ENCODE data around the gene RASSF6. TPM values are rescaled to one million over a fixed set of nuclear protein-coding genes. Genes with fewer than 3 reads are reported as not detected.
A peak's percentile ranks its signal among the peaks of the same experiment; 100 is the strongest.

Gene RASSF6
- total RNA-seq, 1 experiment from 2014 or later = 0.15 TPM

GRCh38 chr4:73661646-73662119, 41.4 kb upstream of the RASSF6 start (continued):
- TF ChIP-seq CBFB (CRISPR knock-in tag; IDR thresholded peaks at IDR 0.05; ENCODE audit: low read depth) = no peak

GRCh38 chr4:73660808-73661207, 40.6 kb upstream of the RASSF6 start:
- Mint-ChIP-seq H3K27ac (no peak overlapping the region), H3K4me1 (peaks cover 19% of the 10 kb centered on the region), H3K4me3 (no peak overlapping the region), H3K27me3 (ENCODE audit: low read depth) (peaks cover 11% of the 10 kb centered on the region; the same call in 1 of the 2 replicates), H3K9me3 (peaks cover 6% of the 10 kb centered on the region), H3K36me3 (0 out of 2 replicates have a peak, but pooled peaks cover 2% of the 10 kb centered on the region)
- ChIA-PET POLR2A (no interaction called here), CTCF (interaction anchor here (1.6 kb wide), 1 partner anchor 87 kb away, joined by 4 read pairs; no protein-coding TSS in a partner anchor)
- TF ChIP-seq, protein P1, sequence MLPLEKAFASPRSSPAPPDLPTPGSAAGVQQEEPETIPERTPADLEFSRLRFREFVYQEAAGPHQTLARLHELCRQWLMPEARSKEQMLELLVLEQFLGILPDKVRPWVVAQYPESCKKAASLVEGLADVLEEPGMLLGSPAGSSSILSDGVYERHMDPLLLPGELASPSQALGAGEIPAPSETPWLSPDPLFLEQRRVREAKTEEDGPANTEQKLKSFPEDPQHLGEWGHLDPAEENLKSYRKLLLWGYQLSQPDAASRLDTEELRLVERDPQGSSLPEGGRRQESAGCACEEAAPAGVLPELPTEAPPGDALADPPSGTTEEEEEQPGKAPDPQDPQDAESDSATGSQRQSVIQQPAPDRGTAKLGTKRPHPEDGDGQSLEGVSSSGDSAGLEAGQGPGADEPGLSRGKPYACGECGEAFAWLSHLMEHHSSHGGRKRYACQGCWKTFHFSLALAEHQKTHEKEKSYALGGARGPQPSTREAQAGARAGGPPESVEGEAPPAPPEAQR (CRISPR knock-in tag; IDR thresholded peaks at IDR 0.05) = no peak
- TF ChIP-seq, protein P2, sequence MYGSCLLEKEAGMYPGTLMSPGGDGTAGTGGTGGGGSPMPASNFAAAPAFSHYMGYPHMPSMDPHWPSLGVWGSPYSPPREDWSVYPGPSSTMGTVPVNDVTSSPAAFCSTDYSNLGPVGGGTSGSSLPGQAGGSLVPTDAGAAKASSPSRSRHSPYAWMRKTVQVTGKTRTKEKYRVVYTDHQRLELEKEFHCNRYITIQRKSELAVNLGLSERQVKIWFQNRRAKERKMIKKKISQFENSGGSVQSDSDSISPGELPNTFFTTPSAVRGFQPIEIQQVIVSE (CRISPR knock-in tag; IDR thresholded peaks at IDR 0.05; ENCODE audit: borderline replicate concordance) = no peak
- TF ChIP-seq NR2C2 (CRISPR knock-in tag; IDR thresholded peaks at IDR 0.05) (no peak), E2F5 (CRISPR knock-in tag; IDR thresholded peaks at IDR 0.05) (no peak), TP53 (CRISPR knock-in tag; IDR thresholded peaks at IDR 0.05) (no peak), ATF2 (CRISPR knock-in tag; IDR thresholded peaks at IDR 0.05; ENCODE audit: borderline replicate concordance, low read depth) (no peak)
- no peak for ATAC-seq
- no peak for DNase-seq (ENCODE audit: low spot score)

GRCh38 chr4:73653695-73654106, 33.5 kb upstream of the RASSF6 start:
- ATAC-seq (peak; percentile 67), DNase-seq (ENCODE audit: low spot score) (no peak)
- Mint-ChIP-seq H3K4me3 (no peak overlapping the region), H3K9me3 (no peaks in the 10 kb centered on the region), H3K27me3 (ENCODE audit: low read depth) (no peaks in the 10 kb centered on the region), H3K4me1 (no peaks in the 10 kb centered on the region), H3K36me3 (no peaks in the 10 kb centered on the region), H3K27ac (no peak overlapping the region)
- TF ChIP-seq CTCF (IDR thresholded peaks at IDR 0.05) (peak; percentile 59; the same call in 1 of the 2 replicates), ERG (CRISPR knock-in tag; IDR thresholded peaks at IDR 0.05) (no peak), TEAD1 (CRISPR knock-in tag; IDR thresholded peaks at IDR 0.05) (no peak)
- ChIA-PET CTCF (interaction anchor here (0.6 to 5.7 kb wide), 33 partner anchors 9 to 962 kb away, joined by 3 to 80 read pairs (median 4); partner anchors contain the start of gene RASSF6), POLR2A (interaction anchor here (0.6 to 1.3 kb wide), 3 partner anchors 62 to 312 kb away, joined by 4 to 6 read pairs (median 6); no protein-coding TSS in a partner anchor)

- Mint-ChIP-seq H3K9me3 (no peaks in the 10 kb centered on the region), H3K27me3 (ENCODE audit: low read depth) (no peaks in the 10 kb centered on the region), H3K36me3 (no peaks in the 10 kb centered on the region), H3K4me3 (no peak overlapping the region), H3K27ac (no peak overlapping the region), H3K4me1 (peaks cover 7% of the 10 kb centered on the region)
- ChIA-PET CTCF (interaction anchor here (5.7 kb wide), 1 partner anchor 76 kb away, joined by 80 read pairs; no protein-coding TSS in a partner anchor), POLR2A (no interaction called here)
- no peak for DNase-seq (ENCODE audit: low spot score)
- ATAC-seq = no peak
- TF ChIP-seq JAZF1 (CRISPR knock-in tag; IDR thresholded peaks at IDR 0.05) (no peak), ZNF416 (CRISPR knock-in tag; IDR thresholded peaks at IDR 0.05) (no peak), KAT7 (CRISPR knock-in tag; IDR thresholded peaks at IDR 0.05; ENCODE audit: borderline replicate concordance) (no peak), SOX15 (CRISPR knock-in tag; IDR thresholded peaks at IDR 0.05) (no peak), IRF1 (CRISPR knock-in tag; IDR thresholded peaks at IDR 0.05) (no peak), EMX1 (CRISPR knock-in tag; IDR thresholded peaks at IDR 0.05) (no peak), TCF7 (CRISPR knock-in tag; IDR thresholded peaks at IDR 0.05; ENCODE audit: low read depth) (no peak), ATF1 (CRISPR knock-in tag; IDR thresholded peaks at IDR 0.05) (no peak), NFATC4 (CRISPR knock-in tag; IDR thresholded peaks at IDR 0.05) (no peak)
- TF ChIP-seq, protein P3, sequence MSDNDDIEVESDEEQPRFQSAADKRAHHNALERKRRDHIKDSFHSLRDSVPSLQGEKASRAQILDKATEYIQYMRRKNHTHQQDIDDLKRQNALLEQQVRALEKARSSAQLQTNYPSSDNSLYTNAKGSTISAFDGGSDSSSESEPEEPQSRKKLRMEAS (CRISPR knock-in tag; IDR thresholded peaks at IDR 0.05) = no peak
- TF ChIP-seq, protein P4, sequence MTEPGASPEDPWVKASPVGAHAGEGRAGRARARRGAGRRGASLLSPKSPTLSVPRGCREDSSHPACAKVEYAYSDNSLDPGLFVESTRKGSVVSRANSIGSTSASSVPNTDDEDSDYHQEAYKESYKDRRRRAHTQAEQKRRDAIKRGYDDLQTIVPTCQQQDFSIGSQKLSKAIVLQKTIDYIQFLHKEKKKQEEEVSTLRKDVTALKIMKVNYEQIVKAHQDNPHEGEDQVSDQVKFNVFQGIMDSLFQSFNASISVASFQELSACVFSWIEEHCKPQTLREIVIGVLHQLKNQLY (CRISPR knock-in tag; IDR thresholded peaks at IDR 0.05) = no peak
These were observed 30.0 kb upstream of the RASSF6 start for GRCh38 chr4:73650250-73650649.

Measured in WTC11 (cell line).